Stimulated activated effector memory CD8-positive, alpha-beta T cell treated with anti-CD3 and anti-CD28 coated beads, Interleukin-12 subunit alpha, Interleukin-12 subunit beta, amount 100 ng/mL, for 72 hours (primary cell): ENCODE data around the gene HSPA12A.

Source experiments
- ATAC-seq: fragments of 150-1000 bp; cut with Tn5 transposase; 2 replicates; pipeline ENCODE4 v1.10.0; 2021
- DNase-seq, 2 donors: peaks; one replicate each; pipeline ENCODE4 v3.0.0; 2021 to 2022; ENCODE audit warnings: low spot score in 2 of 2
- H3K27ac Mint-ChIP-seq: one replicate; pipeline ENCODE4 v1.8.0; 2022; ENCODE audit warnings: mild to moderate bottlenecking, mixed read lengths
- H3K36me3 Mint-ChIP-seq: one replicate; pipeline ENCODE4 v1.8.0; 2022; ENCODE audit warnings: mild to moderate bottlenecking, mixed read lengths
- H3K4me1 Mint-ChIP-seq: one replicate; pipeline ENCODE4 v1.8.0; 2022; ENCODE audit warnings: mixed read lengths
- H3K4me3 Mint-ChIP-seq: one replicate; pipeline ENCODE4 v1.8.0; 2022; ENCODE audit warnings: mild to moderate bottlenecking, mixed read lengths
- H3K9me3 Mint-ChIP-seq: one replicate; pipeline ENCODE4 v1.8.0; 2022; ENCODE audit warnings: mixed read lengths

The HSPA12A gene

DNA sequence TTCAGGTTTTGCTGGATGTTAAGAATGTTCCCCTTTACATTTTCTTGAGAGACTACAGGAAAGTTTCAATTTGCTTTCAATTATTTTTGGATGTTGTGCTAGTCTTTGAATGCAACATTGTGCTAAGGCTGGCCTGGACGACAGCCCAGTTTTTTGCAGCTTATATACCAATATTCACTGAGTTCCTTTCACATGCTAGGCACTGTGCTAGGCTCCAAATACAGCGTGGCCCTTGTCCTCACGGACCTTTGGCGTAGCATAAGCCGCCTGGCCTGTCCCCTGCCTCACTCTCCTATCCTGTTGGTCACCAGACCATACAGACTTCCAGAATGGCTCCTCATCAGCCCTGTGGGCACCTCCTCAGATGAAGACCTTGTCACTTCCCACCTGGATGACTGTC lies 19.5 kb upstream of the HSPA12A start:
- ATAC-seq (peak; percentile 12), DNase-seq (no peak)
- Mint-ChIP-seq H3K4me1 (no peaks in the 10 kb centered on the region), H3K27ac (no peak overlapping the region), H3K36me3 (no peaks in the 10 kb centered on the region), H3K4me3 (no peak overlapping the region), H3K9me3 (no peaks in the 10 kb centered on the region)

DNA sequence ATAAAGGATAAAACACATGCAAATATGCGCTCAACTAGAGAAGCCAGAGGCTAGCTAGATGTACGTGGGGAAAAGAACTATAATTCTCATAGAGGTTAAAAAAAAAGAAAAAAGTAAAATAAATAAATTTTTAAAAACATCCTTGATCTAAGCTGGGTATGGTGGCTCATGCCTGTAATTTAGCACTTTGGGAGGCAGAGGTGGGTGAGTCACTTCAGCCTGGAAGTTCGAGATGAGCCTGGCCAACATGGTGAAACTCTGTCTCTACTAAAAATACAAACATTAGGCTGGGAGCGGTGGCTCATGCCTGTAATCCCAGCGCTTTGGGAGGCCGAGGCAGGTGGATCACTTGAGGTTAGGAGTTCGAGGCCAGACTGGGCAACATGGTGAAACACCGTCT lies 18.6 kb upstream of the HSPA12A start:
- ATAC-seq (no peak), DNase-seq (no peak)
- Mint-ChIP-seq H3K4me1 (no peaks in the 10 kb centered on the region), H3K27ac (no peak overlapping the region), H3K36me3 (no peaks in the 10 kb centered on the region), H3K9me3 (no peaks in the 10 kb centered on the region), H3K4me3 (no peak overlapping the region)

DNA sequence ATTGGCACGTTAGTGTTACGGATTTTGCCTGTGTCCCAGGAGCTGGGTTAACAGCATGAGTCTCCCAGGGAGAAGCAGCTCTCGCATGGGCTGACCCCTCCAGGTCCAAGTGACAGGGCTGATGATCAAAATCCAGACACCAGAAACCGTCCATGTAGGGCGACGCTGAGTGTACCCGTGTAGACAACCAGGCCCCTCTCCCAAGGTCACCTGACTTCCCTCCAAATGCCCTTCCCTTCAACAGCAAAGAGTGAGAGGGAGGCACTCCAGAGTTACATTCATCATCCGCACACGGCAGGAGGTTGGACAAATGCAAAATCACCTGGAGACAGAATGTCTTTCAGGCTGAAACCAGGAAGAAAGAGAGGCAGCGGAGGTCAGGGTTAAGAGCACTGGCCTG lies 14.9 kb upstream of the HSPA12A start:
- ATAC-seq (no peak), DNase-seq (no peak)
- no peaks in the 10 kb centered on the region for H3K36me3 Mint-ChIP-seq
- H3K4me1 Mint-ChIP-seq = no peaks in the 10 kb centered on the region
- H3K9me3 Mint-ChIP-seq = no peaks in the 10 kb centered on the region
- H3K27ac Mint-ChIP-seq = no peak overlapping the region
- no peak overlapping the region for H3K4me3 Mint-ChIP-seq

DNA sequence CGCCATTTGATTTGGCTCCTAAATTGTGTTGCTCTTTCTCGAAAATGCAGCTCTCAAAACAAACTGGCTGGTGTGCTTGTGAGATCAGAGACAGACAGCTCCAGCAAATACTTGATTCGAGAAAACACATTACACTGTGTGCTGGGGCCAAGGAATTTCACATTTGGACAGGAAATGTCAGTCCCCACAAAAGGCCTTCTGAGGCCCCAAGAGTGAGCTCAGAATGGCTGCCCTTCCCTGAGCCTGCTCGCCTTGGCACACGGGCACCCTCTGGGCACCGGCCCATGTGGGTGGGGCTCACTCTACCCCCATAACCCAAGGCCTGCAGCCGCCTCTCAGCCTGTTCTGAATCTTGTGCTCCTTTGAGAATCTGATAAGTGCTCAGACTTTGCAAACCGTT lies 13.9 kb upstream of the HSPA12A start:
- Mint-ChIP-seq H3K9me3 (no peaks in the 10 kb centered on the region), H3K4me3 (no peak overlapping the region), H3K36me3 (no peaks in the 10 kb centered on the region), H3K27ac (no peak overlapping the region), H3K4me1 (no peaks in the 10 kb centered on the region)
- DNase-seq = no peak
- ATAC-seq = no peak

DNA sequence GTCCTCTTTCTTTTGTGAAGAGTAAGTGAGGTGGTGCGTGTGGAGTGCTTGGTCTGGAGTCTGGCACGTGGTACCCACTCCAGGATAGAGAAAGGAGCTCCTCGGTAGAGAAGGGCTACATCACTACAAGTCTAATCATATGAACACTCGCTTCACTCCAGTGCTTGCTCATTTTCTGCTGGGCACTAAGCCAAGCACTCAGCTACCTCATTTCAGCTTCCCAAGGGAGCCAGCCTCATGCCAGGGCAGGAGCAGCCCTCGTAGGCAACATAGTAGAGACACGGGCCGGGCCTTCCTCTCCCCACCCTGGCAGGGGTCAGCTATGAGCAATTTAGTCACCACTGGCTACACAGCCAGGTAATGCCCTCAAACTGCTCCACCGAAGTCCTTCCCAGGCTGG lies 11.4 kb upstream of the HSPA12A start:
- no peak overlapping the region for H3K27ac Mint-ChIP-seq
- no peak for DNase-seq

DNA sequence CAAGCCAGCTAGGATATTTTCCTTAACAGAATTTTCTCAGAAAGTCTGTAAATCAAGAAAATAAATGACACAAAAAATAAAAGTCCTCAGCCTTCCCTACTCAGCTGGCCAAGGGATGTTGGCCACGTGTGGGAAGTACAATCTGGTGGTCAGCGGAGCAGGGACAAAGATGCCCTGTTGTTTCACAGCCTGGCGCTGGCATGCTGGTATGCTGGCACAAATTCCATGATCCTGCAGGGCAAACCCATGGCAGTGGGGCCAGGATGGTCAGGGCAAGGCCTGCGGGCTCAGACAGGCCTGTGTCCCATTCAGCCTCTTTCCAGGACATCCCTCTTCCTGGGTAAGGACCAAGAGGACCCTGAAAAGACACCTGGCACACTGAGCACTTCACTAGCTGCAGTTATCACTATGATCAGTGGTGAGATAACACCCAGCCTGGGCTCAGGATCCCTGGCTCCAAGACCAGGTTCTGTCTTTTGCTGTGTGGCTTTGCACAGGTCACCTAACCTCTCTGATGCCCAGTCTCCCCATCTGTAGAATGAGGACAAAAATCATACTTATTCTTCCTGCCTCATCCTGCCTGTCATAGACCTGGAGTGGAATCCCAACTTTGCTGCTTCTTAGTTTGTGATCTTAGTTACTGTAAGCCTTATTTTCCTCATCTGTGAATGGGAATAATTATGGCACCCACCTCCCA lies 10.8 kb upstream of the HSPA12A start:
- H3K36me3 Mint-ChIP-seq = no peaks in the 10 kb centered on the region
- ATAC-seq = no peak
- no peaks in the 10 kb centered on the region for H3K9me3 Mint-ChIP-seq
- H3K4me1 Mint-ChIP-seq = no peaks in the 10 kb centered on the region
- H3K4me3 Mint-ChIP-seq = no peak overlapping the region
- no peak for DNase-seq
- H3K27ac Mint-ChIP-seq = no peak overlapping the region

More for the DNA sequence above, 11.4 kb upstream of the HSPA12A start:
- Mint-ChIP-seq H3K4me3 (no peak overlapping the region), H3K36me3 (no peaks in the 10 kb centered on the region), H3K4me1 (no peaks in the 10 kb centered on the region), H3K9me3 (no peaks in the 10 kb centered on the region)
- ATAC-seq = no peak

DNA sequence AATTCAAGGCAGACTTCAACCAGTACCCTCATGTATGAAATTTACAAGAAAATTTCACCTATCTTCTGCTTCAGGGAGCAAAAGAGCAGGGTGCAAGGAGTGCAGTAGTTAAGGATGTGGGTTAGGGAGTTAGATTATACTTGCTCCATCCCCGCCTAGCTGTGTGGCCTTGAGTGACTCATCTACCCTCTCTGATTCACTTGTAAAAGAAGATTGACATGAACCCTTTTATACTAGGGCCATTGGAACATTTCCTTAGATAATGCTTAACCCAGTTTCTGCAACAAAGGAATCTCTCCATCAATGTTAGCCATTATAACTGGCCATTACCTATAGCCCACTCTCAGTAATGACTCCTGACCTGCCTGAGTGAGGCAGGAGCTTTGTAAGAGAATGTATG lies 10.2 kb upstream of the HSPA12A start:
- H3K4me1 Mint-ChIP-seq = no peaks in the 10 kb centered on the region
- no peaks in the 10 kb centered on the region for H3K9me3 Mint-ChIP-seq
- no peak for DNase-seq
- H3K27ac Mint-ChIP-seq = no peak overlapping the region
- no peak overlapping the region for H3K4me3 Mint-ChIP-seq
- ATAC-seq = no peak
- H3K36me3 Mint-ChIP-seq = no peaks in the 10 kb centered on the region

DNA sequence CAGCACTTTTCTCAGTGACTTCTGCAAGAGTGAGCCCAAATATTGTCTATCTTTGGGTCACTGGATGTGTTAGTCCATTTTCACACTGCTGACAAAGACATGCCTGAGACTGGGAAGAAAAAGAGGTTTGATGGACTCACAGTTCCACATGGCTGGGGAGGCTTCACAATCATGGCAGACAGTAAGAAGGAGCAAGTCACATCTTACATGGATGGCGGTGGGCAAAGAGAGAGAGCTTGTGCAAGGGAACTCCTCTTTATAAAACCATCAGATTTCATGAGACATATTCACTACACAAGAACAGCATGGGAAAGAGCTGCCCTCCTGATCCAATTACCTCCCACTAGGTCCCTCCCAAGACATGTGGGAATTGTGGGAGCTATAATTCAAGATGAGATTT lies 6.1 kb upstream of the HSPA12A start:
- no peaks in the 10 kb centered on the region for H3K9me3 Mint-ChIP-seq
- no peaks in the 10 kb centered on the region for H3K36me3 Mint-ChIP-seq
- ATAC-seq (no peak), DNase-seq (no peak)
- H3K27ac Mint-ChIP-seq = no peak overlapping the region
- no peak overlapping the region for H3K4me3 Mint-ChIP-seq
- peaks cover 10% of the 10 kb centered on the region for H3K4me1 Mint-ChIP-seq

DNA sequence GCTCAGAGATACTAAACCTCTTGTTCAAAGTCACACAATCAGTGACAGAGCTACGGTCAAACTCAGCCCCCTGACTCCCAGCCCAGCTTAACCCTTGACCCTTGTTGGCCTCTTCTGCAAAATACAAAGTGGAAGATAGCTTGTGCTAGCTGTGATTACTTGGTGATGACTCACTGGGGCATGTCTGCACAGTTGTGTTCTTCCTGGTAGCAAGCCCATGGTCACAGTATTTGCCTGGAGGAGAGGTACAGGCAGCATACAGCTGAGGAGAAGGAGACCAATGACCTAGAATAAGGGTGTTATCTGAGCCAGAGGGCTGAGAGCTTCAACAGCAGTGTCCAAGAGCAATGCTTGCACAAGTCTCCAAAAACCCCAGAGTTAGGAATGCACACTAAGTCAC lies 5.7 kb upstream of the HSPA12A start:
- peaks cover 14% of the 10 kb centered on the region for H3K4me1 Mint-ChIP-seq
- no peaks in the 10 kb centered on the region for H3K9me3 Mint-ChIP-seq
- H3K36me3 Mint-ChIP-seq = no peaks in the 10 kb centered on the region
- DNase-seq = no peak
- ATAC-seq = no peak
- no peak overlapping the region for H3K27ac Mint-ChIP-seq
- H3K4me3 Mint-ChIP-seq = no peak overlapping the region

DNA sequence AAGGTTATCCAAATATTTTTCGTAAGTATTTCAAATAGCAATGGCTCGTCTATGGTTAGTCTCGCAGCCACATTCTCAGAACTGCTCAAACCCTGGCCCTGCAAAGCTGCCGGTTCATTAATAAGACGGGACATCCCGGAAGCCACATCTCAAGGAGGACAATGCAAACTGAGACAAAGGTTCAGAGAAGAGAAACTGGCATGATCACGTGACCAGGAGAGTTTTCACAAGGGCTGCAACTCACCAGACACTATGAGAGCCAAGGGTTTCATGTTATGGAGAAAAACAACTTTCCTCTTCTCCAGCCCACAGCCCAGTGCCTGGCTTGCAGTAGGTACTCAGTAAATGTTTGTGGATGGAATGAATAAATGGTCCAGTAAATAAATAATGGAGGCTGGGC lies 5.0 kb upstream of the HSPA12A start:
- Mint-ChIP-seq H3K9me3 (no peaks in the 10 kb centered on the region), H3K27ac (no peak overlapping the region), H3K36me3 (no peaks in the 10 kb centered on the region), H3K4me3 (no peak overlapping the region), H3K4me1 (peaks cover 14% of the 10 kb centered on the region)
- ATAC-seq (no peak), DNase-seq (no peak)

DNA sequence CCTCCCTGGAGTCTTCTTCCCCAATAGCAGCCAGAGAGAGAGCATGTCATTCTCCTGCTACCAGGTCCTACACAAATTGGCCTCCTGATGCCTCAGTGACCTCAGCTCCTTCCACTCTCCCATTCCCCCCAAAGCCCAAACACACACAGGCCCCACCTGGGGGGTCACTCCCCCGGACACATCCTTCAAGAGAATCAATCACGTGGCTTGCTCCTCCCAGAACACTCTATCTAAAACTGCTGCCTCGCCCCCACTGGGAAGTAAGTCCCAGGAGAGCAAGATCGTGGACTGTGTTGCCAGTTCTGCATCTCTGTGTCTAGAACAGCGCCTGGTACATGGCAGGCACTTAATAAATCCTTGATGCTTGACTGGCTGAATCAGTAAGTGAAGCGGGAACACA lies 2.5 kb upstream of the HSPA12A start:
- peaks cover 14% of the 10 kb centered on the region for H3K4me1 Mint-ChIP-seq
- H3K9me3 Mint-ChIP-seq = no peaks in the 10 kb centered on the region
- H3K27ac Mint-ChIP-seq = no peak overlapping the region
- ATAC-seq (no peak), DNase-seq (no peak)
- no peaks in the 10 kb centered on the region for H3K36me3 Mint-ChIP-seq
- no peak overlapping the region for H3K4me3 Mint-ChIP-seq

DNA sequence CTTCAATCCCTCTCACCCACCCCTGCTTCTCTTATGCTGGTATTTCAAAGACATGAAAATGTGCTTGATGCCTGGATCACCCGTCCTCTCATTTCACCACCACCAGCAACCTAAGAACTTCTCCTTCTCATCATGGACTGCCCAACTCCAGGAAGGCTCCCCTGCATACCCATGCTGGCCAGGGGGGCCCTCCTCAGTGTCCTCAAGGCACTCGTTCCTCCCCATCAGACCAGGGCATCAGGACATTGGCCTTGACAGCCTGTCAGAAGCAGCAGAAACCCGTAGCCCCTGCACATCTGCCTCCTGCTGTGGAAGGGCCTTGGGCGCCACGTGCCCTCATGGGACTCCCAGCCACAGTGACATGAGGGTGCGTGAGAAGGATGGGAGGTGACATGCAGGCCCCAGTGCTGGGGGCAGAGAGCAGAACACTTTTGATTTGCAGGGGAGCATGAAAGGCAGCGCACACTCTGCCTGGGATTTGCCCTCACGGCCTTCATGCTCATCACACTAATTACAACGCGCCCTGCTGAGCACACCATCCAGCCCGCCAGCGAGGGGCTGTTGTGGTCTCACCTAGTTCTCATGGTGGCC lies 1.9 kb upstream of the HSPA12A start:
- ATAC-seq (no peak), DNase-seq (no peak)
- Mint-ChIP-seq H3K9me3 (no peaks in the 10 kb centered on the region), H3K27ac (no peak overlapping the region), H3K4me3 (peak overlapping the region; percentile 59), H3K4me1 (peaks cover 14% of the 10 kb centered on the region), H3K36me3 (no peaks in the 10 kb centered on the region)

DNA sequence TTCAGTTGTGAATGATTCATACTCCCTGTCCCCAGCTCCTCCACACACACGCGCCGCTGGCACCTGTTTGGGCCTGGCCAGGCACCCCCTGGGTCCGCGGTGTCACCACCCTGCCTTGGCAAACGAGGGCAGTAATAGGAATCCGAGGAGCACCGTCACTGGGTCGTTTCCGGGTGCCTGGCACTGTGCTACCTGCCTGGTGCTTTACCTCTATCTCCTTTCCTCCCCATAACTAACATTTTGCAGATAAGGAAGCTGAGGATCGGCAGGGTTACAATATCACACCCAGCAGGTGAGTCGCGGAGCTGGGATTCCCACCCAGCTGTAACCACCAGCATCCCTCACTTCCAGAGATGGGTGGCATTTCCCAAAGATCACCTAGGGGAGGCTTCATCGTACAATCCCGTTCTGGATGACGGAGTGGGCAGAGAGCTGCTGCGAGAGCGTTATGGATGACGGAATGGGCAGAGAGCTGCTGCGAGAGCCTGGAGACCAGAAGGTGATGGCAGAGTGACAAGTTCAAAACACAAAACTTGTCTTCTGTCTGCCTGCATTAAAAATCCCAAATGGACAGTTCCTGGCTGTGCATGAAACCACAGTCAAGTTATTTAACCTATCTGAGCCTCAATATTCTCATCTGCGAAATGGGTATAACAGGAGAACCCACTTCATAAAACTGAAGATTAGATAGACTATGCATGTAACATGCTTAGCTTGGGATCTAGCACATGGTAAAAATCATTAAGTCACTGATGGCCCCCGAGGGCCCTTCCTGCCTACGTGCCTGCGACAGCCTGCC lies 1.1 kb upstream of the HSPA12A start:
- Mint-ChIP-seq H3K9me3 (no peaks in the 10 kb centered on the region), H3K4me3 (peak overlapping the region; percentile 59), H3K4me1 (peaks cover 14% of the 10 kb centered on the region), H3K36me3 (no peaks in the 10 kb centered on the region), H3K27ac (no peak overlapping the region)
- no peak for DNase-seq
- no peak for ATAC-seq

DNA sequence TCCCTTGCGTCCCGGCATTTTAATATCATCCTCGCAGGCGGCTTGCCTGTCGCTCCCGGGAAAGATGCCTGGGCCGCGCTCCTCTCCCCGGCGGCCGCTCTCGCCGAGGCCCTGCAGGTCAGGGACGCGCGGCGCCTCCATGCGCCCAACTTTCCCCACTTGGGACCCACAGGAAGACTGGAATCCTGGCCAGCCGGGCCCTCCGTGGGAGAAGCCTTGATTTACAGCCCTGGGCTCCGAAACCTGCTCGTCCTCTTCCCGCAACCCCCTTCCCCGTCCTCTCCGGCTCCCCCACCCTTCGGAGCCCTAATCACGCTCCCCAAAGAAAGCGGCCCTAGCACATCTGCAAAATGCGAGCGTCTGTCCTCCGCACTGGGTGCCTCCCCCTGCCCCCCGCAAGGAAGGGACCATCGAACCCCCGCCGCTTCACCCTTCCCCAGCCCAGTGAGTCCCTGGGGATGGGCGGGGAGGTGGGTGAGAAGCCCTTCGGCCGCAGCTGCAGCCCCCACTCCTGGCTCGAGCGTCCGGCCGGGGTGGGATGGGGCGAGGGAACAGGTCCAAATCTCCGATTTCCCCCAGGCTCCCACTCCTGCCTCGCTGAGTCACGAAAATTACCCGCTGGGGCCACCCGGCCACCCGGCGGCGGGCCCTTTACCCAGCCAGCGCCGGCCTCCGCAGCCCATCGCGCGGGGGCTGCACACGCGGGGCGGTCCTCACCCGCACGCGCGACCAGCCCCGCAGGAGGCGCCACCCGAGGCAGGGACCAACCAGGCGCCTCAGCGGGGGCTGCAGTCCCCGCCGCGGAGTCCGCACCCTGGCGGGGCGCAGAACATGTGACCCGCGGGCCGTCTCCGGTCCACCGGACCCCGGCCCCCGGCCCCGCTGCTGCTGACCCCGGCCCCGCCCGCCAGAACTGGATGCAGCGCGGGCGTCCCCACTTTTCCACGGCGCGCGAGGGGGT lies 695 bp downstream of the HSPA12A start:
- DNase-seq = no peak
- no peak overlapping the region for H3K27ac Mint-ChIP-seq
- peak overlapping the region; percentile 23 for H3K4me3 Mint-ChIP-seq

DNA sequence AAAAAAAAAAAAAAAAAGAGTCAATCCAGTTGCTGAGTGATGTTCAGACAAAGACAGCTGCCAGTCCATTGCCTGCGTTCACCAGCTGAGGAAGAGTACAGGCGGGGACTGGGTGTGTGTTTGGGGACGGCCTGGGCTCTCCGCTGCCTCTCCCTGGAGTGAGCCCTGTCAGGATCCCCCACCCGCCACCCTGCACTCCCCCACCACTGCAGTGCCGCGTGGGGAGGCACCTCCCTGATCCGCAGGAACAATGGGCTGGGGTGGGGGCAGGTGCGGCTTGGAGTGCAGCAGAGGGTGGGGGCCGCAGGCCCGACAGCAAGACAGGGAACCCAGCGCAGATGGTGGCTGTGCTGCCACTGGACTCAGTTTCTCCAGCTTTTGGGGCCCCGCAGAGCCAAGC lies 1.4 kb downstream of the HSPA12A start:
- Mint-ChIP-seq H3K36me3 (no peaks in the 10 kb centered on the region), H3K27ac (no peak overlapping the region), H3K4me3 (peak overlapping the region; percentile 23), H3K9me3 (no peaks in the 10 kb centered on the region), H3K4me1 (peaks cover 14% of the 10 kb centered on the region)
- no peak for ATAC-seq
- no peak for DNase-seq

More for the DNA sequence above, 695 bp downstream of the HSPA12A start:
- ATAC-seq = no peak
- no peaks in the 10 kb centered on the region for H3K9me3 Mint-ChIP-seq
- H3K36me3 Mint-ChIP-seq = no peaks in the 10 kb centered on the region
- peaks cover 14% of the 10 kb centered on the region for H3K4me1 Mint-ChIP-seq
